GM12892 (cell line): Measurements from ENCODE around the gene SPATS2.

Source experiments
- POLR2A ChIP-seq: IDR thresholded peaks from 2 replicates; pipeline ENCODE4 v1.6.1; 2011; ENCODE audit warnings: low read depth, low read length, control low read depth
- POLR2AphosphoS5 ChIP-seq: IDR thresholded peaks from 2 replicates; pipeline ENCODE4 v1.6.1; 2011; ENCODE audit warnings: low read depth, low read length, control low read depth
- TAF1 ChIP-seq: IDR thresholded peaks from 2 replicates; pipeline ENCODE4 v1.6.1; 2011; ENCODE audit warnings: low read depth, mild to moderate bottlenecking, control low read depth, low read length, borderline replicate concordance

- TF ChIP-seq TAF1, result peak; percentile 71; the same call in 1 of the 2 replicates
- peak; percentile 71 for TF ChIP-seq POLR2A
- TF ChIP-seq POLR2AphosphoS5, result no peak; the same call in 1 of the 2 replicates
These were observed 446 bp upstream of the SPATS2 start for GRCh38 chr12:49366652-49367380.
